Stimulated activated CD8-positive, alpha-beta memory T cell treated with anti-CD3 and anti-CD28 coated beads, Interleukin-15, amount 100 ng/mL, for 48 hours (primary cell): Measurements from ENCODE around the gene TTC34.
"Not testable (repeated sequence)": the region's sequence is repeated elsewhere in the genome, so short reads cannot be mapped to it uniquely, and the experiment has no call there.

ENCODE experiments used
- DNase-seq, 2 donors: peaks; one replicate each; pipeline ENCODE4 v3.0.0-alpha.2; 2020; ENCODE audit warnings: low read depth in 2 of 2

Gene TTC34

DNA sequence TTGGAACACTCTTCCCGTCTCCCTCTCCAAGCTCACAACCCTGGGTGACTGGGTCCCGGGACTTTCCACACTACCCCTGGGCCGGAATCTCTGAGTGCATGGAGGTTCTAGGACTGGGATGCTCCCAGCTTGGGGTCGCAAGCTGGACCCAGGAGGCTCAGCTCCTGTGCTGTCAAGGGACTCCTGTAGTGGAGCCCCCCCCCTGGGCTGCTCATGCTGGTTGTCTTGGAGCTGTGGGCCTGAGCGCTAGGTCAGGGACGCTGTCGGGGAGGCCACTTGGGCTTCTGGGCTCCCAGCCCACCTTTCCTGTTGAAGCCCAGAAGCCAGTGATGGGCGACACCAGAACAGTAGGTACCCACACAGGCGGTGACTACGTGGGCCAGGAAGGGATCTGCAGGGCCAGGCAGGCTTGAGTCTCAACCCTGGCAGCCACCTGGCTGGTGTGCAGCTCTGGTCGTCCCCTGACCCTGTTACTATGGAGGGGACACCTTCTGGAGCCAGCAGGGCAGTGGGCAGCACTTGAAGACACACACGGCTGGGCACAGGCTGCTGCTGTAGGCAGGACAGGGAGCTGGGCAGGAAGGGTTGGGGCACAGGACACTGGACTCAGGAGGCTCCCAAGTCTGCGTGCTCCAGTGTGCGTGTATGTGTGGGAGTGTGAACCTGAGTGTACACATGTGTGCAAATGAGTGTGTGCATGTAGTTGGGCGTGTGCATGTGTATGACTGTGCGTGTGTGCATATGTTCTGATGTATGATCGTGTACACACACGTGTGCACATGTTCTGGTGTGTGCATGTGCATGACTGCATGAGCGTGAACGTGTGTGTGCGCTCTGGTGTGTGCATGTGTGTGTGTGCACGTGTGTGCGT lies 171.6 kb downstream of the TTC34 start:
- DNase-seq: no peak

DNA sequence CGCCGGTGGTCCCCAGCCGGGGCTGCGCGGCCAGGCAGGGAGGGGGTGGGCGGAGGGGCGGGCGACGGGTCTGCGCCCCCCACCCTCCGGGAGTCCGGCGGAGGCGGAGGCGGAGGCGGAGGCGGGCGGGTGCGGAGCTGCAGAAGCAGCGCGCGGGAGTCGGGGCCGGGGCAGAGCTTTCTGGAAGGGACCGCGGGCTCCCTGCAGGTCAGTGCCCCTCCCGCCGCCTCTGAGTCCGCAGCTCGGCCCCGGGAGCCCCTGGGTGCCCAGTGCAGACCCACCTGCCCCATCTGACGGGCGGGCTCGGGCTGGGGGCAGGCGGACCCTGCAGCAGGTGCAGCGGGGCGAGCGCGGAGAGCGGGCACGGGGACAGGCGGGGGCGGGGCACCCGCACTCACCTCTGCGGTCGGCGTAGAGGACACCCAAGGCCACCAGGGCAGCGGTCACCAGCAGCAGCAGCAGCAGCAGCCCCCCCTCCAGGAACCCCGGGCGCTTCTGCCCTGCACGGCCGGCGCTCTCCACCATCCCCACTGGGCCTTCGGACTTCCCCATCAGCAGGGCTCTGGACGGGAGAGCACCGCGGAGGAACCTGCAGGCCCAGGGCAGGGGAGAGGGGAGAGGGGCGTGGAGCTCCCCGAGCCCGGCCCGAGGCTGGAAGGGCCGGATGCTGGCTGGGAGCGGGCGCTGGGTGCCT lies 172.4 kb downstream of the TTC34 start:
- no peak for DNase-seq

DNA sequence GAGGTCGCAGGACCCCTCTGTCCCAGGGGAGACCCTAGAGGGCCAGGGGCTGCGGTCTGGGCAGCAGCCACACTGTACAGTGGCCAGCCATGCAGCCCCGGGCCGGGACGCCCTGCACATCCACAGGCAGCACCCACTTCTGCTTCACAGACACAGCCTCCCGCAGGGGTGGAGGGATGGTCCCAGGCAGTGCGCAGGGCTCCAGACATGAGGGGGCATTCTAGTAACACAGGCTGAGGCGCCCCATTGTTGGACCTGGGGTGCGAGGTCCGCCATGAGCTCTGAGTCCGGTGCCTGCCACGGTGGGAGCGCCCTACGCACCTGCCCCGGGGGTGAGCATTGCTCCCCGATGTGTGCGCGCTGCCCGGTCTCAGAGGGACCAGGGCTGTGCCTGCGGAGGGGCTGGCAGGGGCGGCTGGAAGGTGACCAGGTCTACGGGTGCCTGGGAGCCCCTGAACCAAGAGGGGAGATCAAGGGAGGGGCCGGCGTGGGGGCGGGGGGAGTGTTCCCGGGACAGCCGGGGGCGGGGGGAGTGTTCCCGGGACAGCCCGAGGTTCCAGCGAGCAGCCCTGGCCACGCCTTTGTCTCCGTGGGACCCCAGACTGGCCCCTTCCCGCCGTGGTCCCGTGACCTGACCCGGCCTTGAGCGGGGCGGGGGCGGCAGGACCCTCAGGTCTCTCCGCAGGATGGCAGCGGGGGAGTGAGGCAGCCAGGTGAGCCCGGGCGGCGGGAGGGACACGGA lies 173.1 kb downstream of the TTC34 start:
- no peak for DNase-seq

DNA sequence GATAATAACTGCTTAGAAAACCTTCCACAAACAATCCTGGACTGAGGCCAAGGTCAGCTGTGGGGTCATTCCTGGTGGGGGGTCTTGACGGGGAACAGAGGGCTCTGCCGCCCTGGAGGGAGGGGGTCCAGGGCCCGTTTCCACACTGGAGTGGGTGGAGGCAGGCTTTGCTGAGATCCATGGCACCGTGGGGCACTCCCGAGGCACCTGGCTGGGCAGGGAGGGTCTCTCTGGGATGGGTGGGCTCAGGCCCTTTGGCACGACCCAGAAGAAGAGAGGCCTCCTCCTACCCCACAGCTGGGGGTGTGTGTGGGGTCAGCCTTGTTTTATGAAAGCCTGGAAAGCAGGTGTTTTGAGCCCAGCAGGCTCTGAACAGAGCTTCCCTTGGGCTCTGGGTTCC lies 173.7 kb downstream of the TTC34 start:
- no peak for DNase-seq

DNA sequence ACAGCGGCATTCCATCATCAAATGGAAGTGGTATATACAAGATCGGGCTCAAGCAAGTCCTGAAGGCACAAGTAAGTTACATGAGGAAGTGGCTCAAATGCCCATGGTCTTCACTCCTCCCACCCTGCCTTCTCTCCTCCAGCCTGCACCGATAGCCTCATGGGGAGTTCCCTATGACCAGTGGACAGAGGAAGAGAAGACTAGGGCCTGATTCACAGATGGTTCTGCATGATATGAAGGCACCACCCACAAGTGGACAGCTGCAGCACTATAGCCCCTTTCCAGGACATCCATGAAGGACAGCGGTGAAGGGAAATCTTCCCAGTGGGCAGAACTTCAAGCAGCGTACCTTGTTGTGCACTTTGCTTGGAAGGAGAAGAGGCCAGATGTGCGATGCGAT lies 175.7 kb downstream of the TTC34 start:
- not testable (repeated sequence) for DNase-seq

DNA sequence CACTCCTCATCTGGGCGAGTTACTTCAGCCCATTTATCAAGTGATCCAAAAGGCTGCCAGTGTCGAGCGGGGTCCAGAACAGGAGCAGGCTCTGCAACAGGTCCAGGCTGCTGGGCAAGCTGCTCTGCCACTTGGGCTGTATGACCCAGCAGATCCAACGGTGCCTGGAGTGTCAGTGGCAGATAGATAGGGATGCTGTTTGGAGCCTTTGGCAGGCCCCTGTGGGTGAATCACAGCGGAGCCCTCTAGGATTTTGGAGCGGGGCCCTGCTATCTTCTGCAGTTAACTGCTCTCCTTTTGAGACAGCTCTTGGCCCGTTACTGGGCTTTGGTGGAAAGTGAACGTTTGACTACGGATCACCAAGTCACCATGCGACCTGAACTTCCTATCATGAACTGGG lies 176.2 kb downstream of the TTC34 start:
- no peak for DNase-seq

DNA sequence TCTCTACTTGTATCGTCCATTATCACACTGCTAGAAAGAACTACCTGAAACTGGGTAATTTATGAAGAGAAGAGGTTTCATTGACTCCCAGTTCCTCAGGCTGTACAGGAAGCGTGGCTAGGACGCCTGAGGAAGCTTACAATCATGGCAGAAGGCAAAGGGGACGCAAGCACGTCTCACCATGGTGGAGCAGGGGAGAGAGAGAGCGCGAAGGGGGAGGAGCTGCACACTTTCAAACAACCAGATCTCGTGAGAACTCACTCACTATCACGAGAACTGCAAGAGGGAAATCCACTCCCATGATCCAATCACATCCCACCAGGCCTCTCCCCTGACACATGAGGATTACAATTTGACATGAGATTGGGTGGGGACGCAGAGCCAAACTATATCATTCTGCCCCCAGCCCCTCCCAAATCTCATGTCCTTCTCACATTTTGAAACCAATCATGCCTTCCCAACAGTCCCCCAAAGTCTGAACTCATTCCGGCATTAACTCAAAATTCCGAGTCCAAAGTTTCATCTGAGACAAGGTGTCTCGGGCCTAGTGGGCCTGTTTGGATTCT lies 176.7 kb downstream of the TTC34 start:
- DNase-seq: no peak

DNA sequence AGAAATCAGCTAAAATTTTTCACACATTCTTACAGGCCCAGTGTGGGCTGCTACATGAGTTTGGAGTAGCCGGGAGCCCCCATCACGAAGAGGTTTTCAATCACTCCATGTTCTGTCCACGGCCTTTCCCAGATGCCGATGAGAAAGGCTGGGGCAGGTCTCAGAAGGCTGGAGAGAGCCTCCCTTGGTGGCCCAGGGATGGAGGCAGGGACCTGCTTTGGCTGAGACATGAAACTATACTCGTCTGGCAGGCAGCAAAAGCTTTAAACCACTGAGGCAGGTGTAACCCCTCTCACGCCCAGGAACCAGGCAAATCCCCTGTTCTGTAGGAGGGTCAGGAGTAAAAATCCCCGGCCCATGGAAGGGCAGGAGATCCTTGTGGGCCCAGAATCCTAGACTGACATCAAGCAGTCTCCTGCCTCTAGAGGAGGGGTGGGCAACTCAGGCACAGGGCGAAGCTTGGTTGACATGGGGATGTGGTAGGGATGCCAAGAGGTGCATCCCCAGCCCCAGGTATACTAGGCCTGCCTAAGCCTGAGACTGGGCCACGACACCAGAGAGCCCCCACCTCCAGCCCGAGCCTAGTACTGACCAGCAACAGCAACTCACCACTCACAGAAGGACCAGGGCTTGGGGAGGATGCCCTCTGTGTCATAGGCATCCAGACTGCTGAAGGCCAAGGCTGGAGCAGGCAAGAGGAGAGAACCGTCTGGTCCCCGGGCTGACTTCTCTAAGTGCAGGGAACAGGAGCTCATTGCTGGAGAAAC lies 177.7 kb downstream of the TTC34 start:
- no peak for DNase-seq

DNA sequence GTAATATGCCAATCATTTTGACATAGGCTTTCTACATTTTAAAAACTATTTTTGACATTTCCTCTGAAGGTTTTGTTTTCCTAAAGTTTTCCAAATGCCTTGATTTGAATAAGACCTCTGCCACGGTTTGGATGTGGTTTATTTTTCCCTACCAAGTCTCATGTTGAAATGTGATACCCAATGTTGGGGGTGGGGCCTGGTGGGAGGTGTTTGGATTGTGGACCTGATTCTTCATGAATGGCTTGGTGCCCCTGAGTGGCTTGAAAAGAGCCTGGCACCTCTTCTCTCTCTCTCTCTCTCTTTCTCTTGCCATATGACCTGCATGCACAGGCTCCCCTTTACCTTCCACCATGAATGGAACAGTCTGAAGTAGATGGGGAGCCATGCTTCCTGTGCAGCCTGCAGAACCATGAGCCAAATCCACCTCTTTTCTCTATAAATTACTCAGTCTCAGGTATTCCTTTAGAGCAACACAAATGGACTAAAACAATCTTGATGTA lies 183.5 kb downstream of the TTC34 start:
- no peak for DNase-seq

DNA sequence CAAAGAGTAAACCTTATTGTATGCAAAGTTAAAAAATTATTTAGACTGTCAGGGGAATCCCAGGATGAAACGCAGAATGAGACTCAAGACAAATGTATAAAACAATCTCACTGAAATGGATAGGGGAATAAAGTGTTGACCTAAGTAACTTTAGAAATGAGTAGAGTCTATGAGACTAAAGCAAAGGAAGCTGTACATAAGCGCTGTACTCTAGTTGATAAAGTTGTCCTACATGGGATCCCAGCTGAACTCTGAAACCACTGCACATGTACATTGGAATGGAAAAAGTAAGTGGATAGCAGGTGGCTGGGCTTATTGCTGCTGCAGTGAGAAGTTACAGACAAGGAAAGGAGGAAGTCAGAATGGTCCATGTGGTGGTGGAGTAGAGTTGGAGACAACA lies 187.3 kb downstream of the TTC34 start:
- DNase-seq: no peak

DNA sequence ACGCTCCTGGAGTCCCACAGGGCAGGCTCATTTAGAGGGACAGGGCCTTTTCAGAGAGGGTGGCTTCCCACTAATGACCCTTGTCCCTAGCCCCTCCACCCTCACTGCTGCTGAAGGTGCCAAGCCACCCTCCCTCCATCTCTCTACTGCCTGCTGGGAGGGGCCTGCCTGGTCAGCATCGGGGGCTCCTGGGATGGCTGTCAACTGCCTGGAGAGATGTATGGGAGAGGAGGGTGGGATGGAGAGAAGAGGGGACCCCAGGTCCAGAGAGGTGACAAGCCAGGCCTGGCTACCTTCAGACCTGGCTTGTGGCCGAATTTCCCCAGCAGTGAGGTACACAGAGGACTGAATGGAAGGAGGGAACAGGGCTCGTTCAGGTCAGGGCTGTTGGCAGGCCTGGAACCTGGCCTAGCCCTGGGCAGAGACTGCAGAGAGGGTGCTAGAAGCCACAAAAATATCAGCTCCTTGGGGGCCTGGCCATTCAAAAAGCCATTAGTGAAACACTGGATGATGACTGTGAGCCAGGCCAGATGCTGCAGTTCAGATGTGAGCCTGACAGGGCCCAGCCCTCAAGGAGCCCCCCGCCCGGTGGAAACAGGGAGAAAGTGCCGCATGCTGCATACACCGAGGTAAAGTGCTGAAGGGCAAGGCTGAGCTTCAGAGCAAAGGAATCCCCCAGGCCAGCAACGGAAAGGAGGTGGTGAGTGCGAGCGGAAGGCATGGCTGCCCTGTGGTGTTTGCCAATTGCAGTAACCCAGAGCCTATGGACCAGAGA lies 188.7 kb downstream of the TTC34 start:
- no peak for DNase-seq

DNA sequence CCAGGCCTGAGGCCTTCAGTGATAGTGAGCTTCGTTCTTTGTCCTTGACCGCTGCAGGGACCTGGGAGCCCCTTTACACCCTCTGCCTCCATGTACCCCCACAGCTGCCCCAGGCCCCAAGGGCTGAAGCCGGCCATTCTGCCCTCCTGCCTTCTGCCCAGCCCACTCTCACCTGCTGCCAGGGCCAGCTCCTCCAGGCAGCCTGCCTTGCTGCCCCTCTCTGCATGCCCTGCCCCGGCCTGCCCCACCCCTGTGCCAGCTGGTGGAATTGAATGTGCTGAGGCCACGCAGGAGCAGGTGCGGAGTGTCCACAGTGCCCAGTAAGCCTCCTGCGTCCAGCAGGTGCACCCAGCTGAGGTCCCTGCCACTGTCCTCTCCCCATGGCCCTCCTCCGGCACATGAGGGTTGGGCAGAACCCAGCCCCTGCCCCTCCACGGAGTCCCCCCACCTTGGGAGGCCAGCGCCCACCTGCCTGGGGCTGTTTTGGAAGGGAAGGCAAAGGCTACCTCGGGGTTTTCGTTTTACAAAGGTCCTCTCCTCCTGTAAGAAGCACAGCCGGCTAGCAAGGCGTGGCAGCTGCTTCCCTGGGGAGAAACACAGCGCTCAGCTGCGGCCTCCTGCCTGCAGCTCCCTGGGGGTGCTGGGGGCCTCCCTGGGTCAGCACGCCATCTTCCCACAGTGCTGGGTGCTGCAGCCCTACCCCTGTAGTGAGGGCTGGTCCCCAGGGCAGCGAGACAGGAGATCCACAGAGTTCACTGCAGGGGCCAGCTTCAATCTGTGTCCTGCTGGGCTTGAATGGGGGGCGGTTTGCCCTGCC lies 189.7 kb downstream of the TTC34 start:
- DNase-seq: no peak

DNA sequence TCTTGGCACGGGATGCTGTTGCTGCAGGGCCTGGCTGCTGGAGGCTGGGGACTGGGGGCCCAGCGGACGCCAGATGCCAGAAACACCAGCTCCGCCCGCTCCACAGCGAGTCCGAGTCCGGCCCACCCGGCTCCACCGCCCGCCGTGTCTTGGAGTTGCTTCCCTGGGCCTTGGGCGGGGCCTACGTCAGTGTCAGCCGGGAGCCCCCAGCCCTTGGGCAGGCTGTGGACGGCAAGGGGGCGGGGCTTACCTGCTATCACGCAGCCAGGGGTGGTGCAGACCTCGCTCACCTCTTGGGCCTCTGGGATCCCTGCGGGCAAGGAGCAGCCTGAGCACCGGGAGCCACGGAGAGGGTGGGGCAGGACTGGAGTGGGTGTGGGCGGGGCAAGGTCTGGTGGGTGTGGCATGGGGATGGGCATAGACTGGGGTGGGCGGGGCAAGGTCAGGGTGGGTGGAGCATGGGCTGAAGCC lies 190.4 kb downstream of the TTC34 start:
- no peak for DNase-seq

DNA sequence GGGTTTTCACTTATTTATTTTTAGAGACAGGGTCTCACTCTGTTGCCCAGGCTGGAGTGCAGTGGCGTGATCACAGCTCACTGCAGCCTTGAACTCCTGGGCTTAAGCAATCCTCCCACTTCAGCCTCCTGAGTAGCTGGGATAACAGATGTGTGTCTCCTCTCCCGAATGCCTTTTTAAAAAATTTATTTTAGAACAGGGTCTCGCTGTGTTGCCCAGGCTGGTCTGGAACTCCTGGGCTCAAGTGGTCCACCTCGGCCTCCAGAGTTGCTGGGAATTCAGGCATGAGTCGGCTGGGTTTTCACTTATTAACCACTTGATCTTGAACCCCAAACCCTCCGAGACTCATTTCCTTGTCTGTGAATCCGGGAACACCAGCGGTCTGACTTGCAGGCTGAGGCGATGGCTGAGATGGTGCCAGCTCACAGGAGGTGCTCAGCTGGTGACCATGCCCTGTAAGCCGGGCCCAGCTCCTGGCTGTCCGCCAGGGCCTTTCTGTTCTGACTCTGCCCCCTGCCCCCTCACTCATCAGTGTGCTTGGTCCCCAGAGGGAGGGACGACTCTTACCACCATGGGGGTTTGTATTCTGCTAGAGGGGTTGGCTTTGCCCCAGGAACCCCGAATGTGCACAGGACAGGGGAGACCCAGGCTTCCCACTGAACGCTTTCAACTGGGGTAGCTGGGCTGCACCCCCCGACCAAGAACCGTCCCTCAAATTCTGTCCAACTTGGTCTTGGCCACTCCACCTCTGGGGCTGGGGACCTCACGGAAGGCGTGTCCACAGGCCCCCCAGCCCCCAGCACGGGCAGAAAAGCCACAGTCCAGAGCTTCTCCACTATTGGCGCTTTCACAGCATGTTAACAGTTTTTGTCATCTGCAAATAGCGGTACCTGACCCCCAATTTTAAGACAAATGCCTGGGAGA lies 191.2 kb downstream of the TTC34 start:
- DNase-seq: no peak

DNA sequence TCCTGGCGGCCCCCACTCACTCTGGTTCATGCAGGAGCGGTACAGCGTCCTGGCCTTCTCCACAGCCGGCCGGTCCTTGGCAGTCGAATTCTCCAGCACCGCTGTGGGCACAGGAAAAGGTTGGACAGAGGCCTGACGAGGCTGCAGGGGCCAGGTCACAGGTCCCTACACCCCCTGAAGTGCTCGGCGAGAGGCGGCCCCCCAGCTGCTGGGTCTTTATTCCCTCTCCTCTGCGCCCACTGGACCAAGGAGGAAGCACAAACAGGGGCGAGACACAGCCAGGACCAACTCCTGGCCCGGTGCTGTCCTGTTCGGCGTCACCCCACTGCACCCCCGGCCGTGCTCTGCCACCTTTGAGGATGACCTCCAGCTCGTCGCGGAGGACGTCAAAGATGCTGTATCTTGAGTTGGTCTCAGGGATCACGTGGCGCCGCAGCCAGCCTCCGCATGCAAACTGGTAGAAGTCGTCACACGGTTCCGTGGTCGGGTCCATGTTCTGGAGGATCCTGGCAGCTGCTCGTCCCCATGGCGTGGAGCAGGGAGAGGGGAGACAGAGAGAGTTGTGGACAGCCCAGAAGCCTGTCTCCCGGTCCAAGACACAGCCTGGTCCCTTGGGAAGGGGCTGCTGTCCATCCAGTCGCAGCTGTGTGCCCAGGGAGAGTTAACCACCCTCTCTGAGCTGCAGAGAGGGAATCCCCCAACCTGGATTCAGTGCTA lies 192.0 kb downstream of the TTC34 start:
- no peak for DNase-seq

DNA sequence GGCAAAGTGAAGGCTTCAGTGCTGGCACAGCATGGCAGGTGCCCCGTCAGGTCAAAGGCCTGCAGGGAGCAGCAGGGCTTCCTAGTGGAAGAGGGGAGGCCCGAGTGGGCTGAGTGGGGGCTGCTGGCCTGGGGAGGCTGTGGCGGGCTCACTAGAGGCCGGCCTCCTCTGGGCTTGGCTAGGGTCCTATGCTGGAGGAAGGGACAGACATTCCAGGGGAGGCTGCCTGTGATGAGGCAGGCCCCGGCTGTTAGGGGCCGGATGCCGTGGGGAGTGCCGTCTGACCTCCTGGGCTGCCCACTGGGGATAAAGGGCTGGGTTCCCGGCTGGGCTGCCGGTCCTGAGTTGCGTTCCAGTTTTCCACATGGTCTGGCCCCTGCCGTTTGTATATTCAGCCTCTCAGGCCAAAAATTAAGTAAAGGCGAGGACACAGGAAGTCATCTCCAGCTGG lies 193.8 kb downstream of the TTC34 start:
- DNase-seq: no peak

DNA sequence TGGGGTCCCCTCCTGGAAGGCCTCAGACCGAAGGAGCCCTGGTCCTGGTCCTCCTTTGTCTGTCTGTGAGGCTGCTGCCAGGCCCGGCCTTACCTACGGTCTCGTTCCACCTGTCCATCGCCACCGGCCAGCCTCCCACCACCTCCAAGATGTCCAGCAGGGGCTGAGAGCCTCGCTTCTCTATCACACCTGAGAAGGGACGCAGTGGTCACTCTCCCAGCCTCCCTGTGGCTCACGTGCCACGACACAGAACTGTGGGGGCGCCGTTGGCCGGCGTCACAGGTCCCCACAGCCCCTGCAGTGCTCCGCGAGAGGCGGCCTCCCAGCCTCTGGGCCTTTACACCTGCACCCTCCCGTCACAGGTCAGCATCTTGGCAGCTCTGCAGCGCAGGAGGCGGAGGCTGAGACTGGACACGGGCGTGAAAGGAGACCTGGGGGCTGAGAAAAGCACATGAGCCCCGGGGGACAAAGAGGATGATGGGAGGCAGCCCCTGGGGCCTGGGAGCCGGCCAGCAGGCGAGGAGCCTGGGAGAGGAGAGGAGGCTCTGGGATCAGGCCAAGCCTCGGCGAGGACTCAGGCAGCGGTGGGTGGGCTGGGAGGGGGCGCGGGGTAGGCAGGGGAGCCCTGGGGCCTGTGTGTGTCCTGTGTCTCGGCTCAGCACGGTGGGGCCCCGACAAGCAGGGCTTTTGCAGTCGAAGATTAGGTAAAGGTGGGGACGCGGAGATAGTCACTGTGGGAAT lies 194.4 kb downstream of the TTC34 start:
- no peak for DNase-seq
